Activated T-helper 1 cell treated with anti-CD3 and anti-CD28 coated beads, Interleukin-12 subunit alpha, Interleukin-12 subunit beta, Interleukin-2, Interleukin-4 antibody, amounts not matched to agents 30 ng/mL and 10 ng/mL and 1 ng/mL, durations not matched to agents 14 hours and 24 hours and 36 hours (primary cell): ENCODE measurements around the gene KNL1. TPM values are rescaled to one million over a fixed set of nuclear protein-coding genes. Genes with fewer than 3 reads are reported as not detected.
A peak's percentile ranks its signal among the peaks of the same experiment; 100 is the strongest.
"Not testable (repeated sequence)": the region's sequence is repeated elsewhere in the genome, so short reads cannot be mapped to it uniquely, and the experiment has no call there.

Experiments used
- DNase-seq: peaks from one replicate; pipeline ENCODE4 v3.0.0; 2021; ENCODE audit warnings: low spot score
- H3K27ac Mint-ChIP-seq: one replicate; pipeline ENCODE4 v1.8.0; 2021; ENCODE audit warnings: mild to moderate bottlenecking, mixed read lengths
- H3K27me3 Mint-ChIP-seq: one replicate; pipeline ENCODE4 v1.8.0; 2022; ENCODE audit warnings: mild to moderate bottlenecking, moderate library complexity, mixed read lengths; ENCODE audit not compliant: insufficient read depth
- H3K36me3 Mint-ChIP-seq: one replicate; pipeline ENCODE4 v1.8.0; 2021; ENCODE audit warnings: low read depth, mixed read lengths
- H3K4me1 Mint-ChIP-seq: one replicate; pipeline ENCODE4 v1.8.0; 2021; ENCODE audit warnings: low read depth, mixed read lengths
- H3K4me3 Mint-ChIP-seq: one replicate; pipeline ENCODE4 v1.8.0; 2021; ENCODE audit warnings: mild to moderate bottlenecking, moderate library complexity, mixed read lengths
- H3K9me3 Mint-ChIP-seq: one replicate; pipeline ENCODE4 v1.8.0; 2021; ENCODE audit warnings: mixed read lengths
- intact Hi-C: fragments of 100-400 bp; cut with micrococcal nuclease; formaldehyde crosslinking; loops from one replicate; pipeline ENCODE4 v1.15.1; 2024
- total RNA-seq: library from RNA; stranded (reverse); gene quantifications from 2 replicates; pipeline ENCODE4 v1.2.3, GENCODE V29; 2022

The KNL1 gene
- total RNA-seq, 1 donor from 2014 or later = 21.6 TPM

- peaks cover 50% of the 10 kb centered on the region for H3K4me1 Mint-ChIP-seq
- intact Hi-C loops = loop anchor here (1.0 to 10.0 kb wide), 7 partner anchors 29 to 781 kb away; partner anchors contain the start of genes BAHD1, CHP1, EXD1 and FSIP1
These were observed 28.5 kb upstream of the KNL1 start for GRCh38 chr15:40565333-40566238.

GRCh38 chr15:40567111-40567510, 26.9 kb upstream of the KNL1 start:
- H3K27me3 Mint-ChIP-seq = no peaks in the 10 kb centered on the region
- H3K4me1 Mint-ChIP-seq = peaks cover 59% of the 10 kb centered on the region
- peak overlapping the region; percentile 3 for H3K4me3 Mint-ChIP-seq
- intact Hi-C loops = loop anchor here (5.0 to 10.0 kb wide), 5 partner anchors 325 to 782 kb away; partner anchors contain the start of genes CHP1, EXD1, FSIP1 and INO80
- DNase-seq = no peak
- H3K9me3 Mint-ChIP-seq = no peaks in the 10 kb centered on the region
- H3K27ac Mint-ChIP-seq = no peak overlapping the region
- peaks cover 4% of the 10 kb centered on the region for H3K36me3 Mint-ChIP-seq

More at GRCh38 chr15:40565333-40566238, 28.5 kb upstream of the KNL1 start:
- no peak for DNase-seq
- Mint-ChIP-seq H3K27ac (peak overlapping the region; percentile 96), H3K9me3 (no peaks in the 10 kb centered on the region), H3K36me3 (peaks cover 10% of the 10 kb centered on the region), H3K27me3 (no peaks in the 10 kb centered on the region), H3K4me3 (peak overlapping the region; percentile 96)

- Mint-ChIP-seq H3K36me3 (peaks cover 11% of the 10 kb centered on the region), H3K4me1 (peaks cover 51% of the 10 kb centered on the region), H3K4me3 (peak within 1 kb of the TSS; percentile 99), H3K27ac (peak within 1 kb of the TSS; percentile 98), H3K27me3 (no peaks in the 10 kb centered on the region), H3K9me3 (no peaks in the 10 kb centered on the region)
- peak; percentile 89 for DNase-seq
- intact Hi-C loops = loop anchor here (1.0 to 10.0 kb wide), 11 partner anchors 25 to 785 kb away; partner anchors contain the start of genes CHAC1, CHP1, DNAJC17 and EXD1
These were observed 24.7 kb upstream of the KNL1 start, which contains the start of gene RPUSD2 for GRCh38 chr15:40569129-40569953. TSS of gene RPUSD2 (plus strand) at chr15:40569299. CDS start at chr15:40569338, 39 bp downstream.

- no peaks in the 10 kb centered on the region for H3K9me3 Mint-ChIP-seq
- intact Hi-C loops = no loop called here
- DNase-seq = no peak
- H3K27me3 Mint-ChIP-seq = no peaks in the 10 kb centered on the region
- peak overlapping the region; percentile 9 for H3K27ac Mint-ChIP-seq
- H3K4me3 Mint-ChIP-seq = no peak overlapping the region
- peaks cover 27% of the 10 kb centered on the region for H3K4me1 Mint-ChIP-seq
- H3K36me3 Mint-ChIP-seq = peaks cover 21% of the 10 kb centered on the region
These were observed 18.9 kb upstream of the KNL1 start for GRCh38 chr15:40575113-40575512.

GRCh38 chr15:40576914-40577313, 17.1 kb upstream of the KNL1 start:
- H3K27ac Mint-ChIP-seq, DNase-seq, intact Hi-C loops, H3K9me3 Mint-ChIP-seq, H3K4me3 Mint-ChIP-seq, H3K27me3 Mint-ChIP-seq: not testable (repeated sequence)
- Mint-ChIP-seq H3K36me3 (peaks cover 19% of the 10 kb centered on the region), H3K4me1 (peaks cover 13% of the 10 kb centered on the region)

GRCh38 chr15:40578892-40579291, 15.2 kb upstream of the KNL1 start:
- Mint-ChIP-seq H3K4me1 (peaks cover 20% of the 10 kb centered on the region), H3K27ac (no peak overlapping the region), H3K9me3 (no peaks in the 10 kb centered on the region), H3K4me3 (no peak overlapping the region), H3K27me3 (peaks cover 3% of the 10 kb centered on the region), H3K36me3 (peaks cover 13% of the 10 kb centered on the region)
- intact Hi-C loops = no loop called here
- no peak for DNase-seq

- H3K9me3 Mint-ChIP-seq, H3K36me3 Mint-ChIP-seq, H3K4me1 Mint-ChIP-seq, DNase-seq, intact Hi-C loops, H3K27me3 Mint-ChIP-seq, H3K4me3 Mint-ChIP-seq, H3K27ac Mint-ChIP-seq: not testable (repeated sequence)
These were observed 12.3 kb upstream of the KNL1 start for GRCh38 chr15:40581796-40582195.

- DNase-seq = no peak
- no peak overlapping the region for H3K4me3 Mint-ChIP-seq
- H3K27me3 Mint-ChIP-seq = peaks cover 3% of the 10 kb centered on the region
- H3K36me3 Mint-ChIP-seq = no peaks in the 10 kb centered on the region
- no peaks in the 10 kb centered on the region for H3K9me3 Mint-ChIP-seq
- intact Hi-C loops = no loop called here
- peaks cover 6% of the 10 kb centered on the region for H3K4me1 Mint-ChIP-seq
- no peak overlapping the region for H3K27ac Mint-ChIP-seq
These were observed 11.3 kb upstream of the KNL1 start for GRCh38 chr15:40582726-40583246.

GRCh38 chr15:40584191-40584590, 9.9 kb upstream of the KNL1 start:
- no peak overlapping the region for H3K4me3 Mint-ChIP-seq
- peaks cover 3% of the 10 kb centered on the region for H3K27me3 Mint-ChIP-seq
- H3K27ac Mint-ChIP-seq = no peak overlapping the region
- DNase-seq = no peak
- H3K9me3 Mint-ChIP-seq = no peaks in the 10 kb centered on the region
- peaks cover 6% of the 10 kb centered on the region for H3K4me1 Mint-ChIP-seq
- intact Hi-C loops = no loop called here
- H3K36me3 Mint-ChIP-seq = no peaks in the 10 kb centered on the region

- H3K27ac Mint-ChIP-seq = no peak overlapping the region
These were observed 3.4 kb upstream of the KNL1 start for GRCh38 chr15:40590667-40591050.

GRCh38 chr15:40591389-40591788, 2.7 kb upstream of the KNL1 start:
- H3K27ac Mint-ChIP-seq = no peak overlapping the region
- no peak for DNase-seq
- peaks cover 38% of the 10 kb centered on the region for H3K4me1 Mint-ChIP-seq
- H3K36me3 Mint-ChIP-seq = no peaks in the 10 kb centered on the region
- no peaks in the 10 kb centered on the region for H3K9me3 Mint-ChIP-seq
- no peak overlapping the region for H3K4me3 Mint-ChIP-seq
- intact Hi-C loops = loop anchor here (5.0 kb wide), 3 partner anchors 149 to 741 kb away; partner anchors contain the start of genes BAHD1, NUSAP1, OIP5 and VPS18
- H3K27me3 Mint-ChIP-seq = peaks cover 2% of the 10 kb centered on the region

More at GRCh38 chr15:40590667-40591050, 3.4 kb upstream of the KNL1 start:
- Mint-ChIP-seq H3K27me3 (peaks cover 2% of the 10 kb centered on the region), H3K36me3 (no peaks in the 10 kb centered on the region), H3K4me3 (peak overlapping the region; percentile 79), H3K9me3 (no peaks in the 10 kb centered on the region), H3K4me1 (peaks cover 35% of the 10 kb centered on the region)
- intact Hi-C loops = loop anchor here (5.0 kb wide), 3 partner anchors 148 to 742 kb away; partner anchors contain the start of genes BAHD1, NUSAP1, OIP5 and VPS18
- no peak for DNase-seq

- intact Hi-C loops = loop anchor here (5.0 kb wide), 3 partner anchors 151 to 739 kb away; partner anchors contain the start of genes BAHD1, NUSAP1, OIP5 and VPS18
- Mint-ChIP-seq H3K27ac (peak overlapping the region; percentile 98), H3K9me3 (no peaks in the 10 kb centered on the region), H3K36me3 (no peaks in the 10 kb centered on the region), H3K4me3 (peak overlapping the region; percentile 93), H3K4me1 (peaks cover 45% of the 10 kb centered on the region), H3K27me3 (peaks cover 2% of the 10 kb centered on the region)
- no peak for DNase-seq
These were observed 884 bp upstream of the KNL1 start for GRCh38 chr15:40593165-40593564.
